GM21619 (cell line): ENCODE results near the gene IDE.

Source experiments
- ATAC-seq: cut with Tn5 transposase; IDR thresholded peaks from one replicate; pipeline ENCODE4 v1.9.1; 2021; ENCODE audit not compliant: unreplicated experiment

The IDE gene

GRCh38 chr10:92567952-92568600 lies 5.8 kb downstream of the IDE start:
- peak; percentile 76 for ATAC-seq

DNA sequence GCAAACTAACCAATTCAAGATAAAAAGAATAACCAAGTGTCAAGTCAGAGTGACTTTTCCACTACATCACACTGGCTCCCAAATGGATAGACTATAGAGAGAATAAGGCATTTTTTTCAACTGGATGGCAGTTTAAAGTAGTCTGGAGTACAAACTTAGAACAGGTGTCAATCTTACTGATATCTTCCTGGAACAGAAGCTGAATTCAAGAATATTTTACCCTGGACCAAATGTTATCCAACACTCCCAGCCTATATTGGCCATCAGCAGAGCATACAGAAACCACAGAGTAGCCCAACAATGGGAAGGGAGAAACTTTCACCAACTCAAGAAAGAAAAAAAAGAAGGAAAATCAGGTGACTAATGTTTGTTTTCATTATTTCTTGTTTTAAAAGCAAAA lies 11.5 kb downstream of the IDE start:
- no peak for ATAC-seq

- ATAC-seq, result no peak
Observed at GRCh38 chr10:92559046-92559445, 14.8 kb downstream of the IDE start.

- no peak for ATAC-seq
Observed at GRCh38 chr10:92553959-92554358, 19.9 kb downstream of the IDE start.

- ATAC-seq, result no peak
Observed at GRCh38 chr10:92552310-92552709, 21.6 kb downstream of the IDE start.

GRCh38 chr10:92550924-92551323 lies 23.0 kb downstream of the IDE start:
- ATAC-seq, result no peak

DNA sequence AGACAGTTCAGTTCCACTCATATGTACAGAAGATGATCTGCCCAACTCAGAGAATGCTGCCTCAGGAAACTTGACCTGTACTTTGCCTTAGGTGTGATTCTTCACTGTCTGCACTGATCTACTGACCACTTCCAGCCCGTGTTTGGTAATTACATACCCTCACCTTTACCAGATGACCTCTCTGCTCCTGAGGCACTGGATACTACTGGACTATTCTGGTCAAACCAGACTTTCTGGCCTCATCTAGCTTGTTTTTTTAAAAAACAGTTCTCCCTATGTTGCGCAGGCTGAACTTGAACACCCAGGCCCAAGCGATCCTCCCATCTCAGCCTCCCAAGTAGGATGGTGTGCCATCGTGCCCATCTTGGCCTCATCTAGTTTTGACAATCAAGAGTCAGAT lies 26.2 kb downstream of the IDE start:
- no peak for ATAC-seq

DNA sequence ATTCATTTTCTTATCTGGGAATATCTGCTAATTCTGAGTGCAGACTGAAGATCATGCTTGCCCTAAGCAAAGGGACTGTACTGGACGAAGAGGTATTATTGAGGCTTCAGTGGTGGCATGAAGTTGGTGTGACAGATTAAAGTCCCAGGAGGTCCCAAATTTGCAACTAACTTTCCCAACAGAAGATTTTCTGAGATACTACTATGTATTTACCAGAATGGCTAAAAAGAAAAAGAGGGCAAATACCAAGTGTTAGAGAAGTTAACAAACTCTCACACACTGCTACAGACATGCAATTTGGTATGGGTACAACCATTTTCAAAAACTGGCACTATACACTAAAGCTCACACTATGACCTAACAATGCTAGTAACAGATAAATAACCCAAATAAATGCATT lies 28.3 kb downstream of the IDE start:
- ATAC-seq, result no peak

DNA sequence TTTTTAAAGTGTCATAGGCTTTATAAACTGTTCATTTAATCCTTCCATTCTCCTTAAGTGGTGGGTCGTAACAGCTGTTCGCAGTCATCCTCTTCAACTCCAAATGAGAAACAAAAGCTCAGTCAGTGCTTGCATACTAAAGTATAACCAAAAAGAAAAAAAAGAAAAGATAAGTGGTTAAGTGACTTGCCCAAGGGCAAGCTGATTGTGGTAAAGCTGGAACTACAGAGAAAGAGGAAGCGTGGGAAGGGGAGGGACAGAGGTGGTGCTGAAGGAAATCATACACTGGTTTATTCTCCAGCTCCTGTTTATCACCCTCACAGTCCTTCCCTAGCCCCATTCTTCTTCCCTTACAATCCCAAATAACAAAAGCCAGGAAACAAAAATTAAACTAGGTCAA lies 29.6 kb downstream of the IDE start:
- ATAC-seq, result no peak

GRCh38 chr10:92542458-92542857 lies 31.4 kb downstream of the IDE start:
- no peak for ATAC-seq

DNA sequence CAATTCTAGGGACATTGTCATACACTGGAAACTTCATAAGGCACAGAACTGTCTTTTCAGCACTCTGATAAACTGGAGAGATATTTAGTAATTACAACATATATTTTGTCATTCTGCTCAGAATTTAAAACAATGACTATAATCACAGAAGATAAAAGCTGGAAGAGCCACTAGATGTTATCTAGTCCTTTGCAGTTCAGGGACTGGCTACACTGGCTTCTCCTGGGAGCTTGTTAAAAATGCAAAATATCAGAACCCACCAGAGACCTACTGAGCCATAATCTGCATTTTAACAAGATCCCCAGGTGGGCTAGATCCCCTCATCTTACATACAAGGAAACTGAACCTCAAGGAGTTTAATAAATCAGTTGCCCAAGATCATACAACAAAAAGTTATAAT lies 32.3 kb downstream of the IDE start:
- no peak for ATAC-seq

DNA sequence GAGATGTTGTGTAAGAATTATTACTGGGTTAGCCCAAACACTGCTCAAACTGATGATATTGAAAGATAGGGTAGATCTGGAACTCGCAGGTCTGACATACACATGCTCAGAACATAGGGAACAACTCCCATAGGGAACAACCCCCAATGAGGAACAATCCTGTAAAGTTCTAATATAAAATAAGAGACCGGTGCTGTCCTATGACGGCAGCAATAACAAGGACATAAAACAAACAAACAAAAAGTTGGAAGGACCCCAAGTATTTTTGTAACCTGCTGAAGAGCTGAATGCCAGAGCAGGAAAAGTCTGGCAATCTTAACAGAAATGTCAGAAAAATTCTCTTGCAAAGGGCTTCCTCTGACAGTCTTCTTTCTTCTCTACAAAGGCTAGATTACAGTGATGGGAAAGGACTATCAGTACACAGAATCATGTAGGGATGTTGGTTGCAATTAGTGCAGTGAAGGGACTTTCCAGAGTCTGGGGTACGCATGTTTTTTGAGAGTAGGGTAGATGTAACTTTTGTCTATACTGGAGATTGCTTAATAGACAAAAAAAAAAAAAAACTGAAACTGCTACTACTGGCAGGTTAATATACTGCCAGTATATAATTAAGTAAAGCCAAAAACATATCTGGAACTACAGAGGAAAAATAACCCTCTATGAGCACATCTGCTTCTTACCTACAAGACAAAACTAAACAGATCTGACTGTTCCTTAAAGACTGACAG lies 35.5 kb downstream of the IDE start:
- ATAC-seq, result no peak

GRCh38 chr10:92530891-92531535 lies 42.9 kb downstream of the IDE start:
- no peak for ATAC-seq

DNA sequence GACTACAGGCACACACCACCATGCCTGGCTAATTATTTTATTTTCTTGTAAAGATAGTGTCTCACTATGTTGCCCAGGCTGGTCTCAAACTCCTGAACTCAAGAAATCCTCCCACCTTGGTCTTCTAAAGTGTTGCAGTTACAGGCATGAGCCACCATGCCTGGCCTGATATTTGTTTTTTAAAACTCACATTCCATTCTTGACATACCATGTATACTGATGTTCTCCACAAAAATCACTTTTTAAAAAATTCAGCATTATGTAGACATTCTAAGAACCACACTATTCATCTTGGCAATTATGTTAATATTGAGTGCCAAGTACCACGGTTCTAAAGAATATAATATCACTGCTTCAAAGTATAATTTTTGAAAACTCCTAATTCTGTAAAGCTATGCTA lies 43.5 kb downstream of the IDE start:
- ATAC-seq, result no peak

GRCh38 chr10:92527716-92528115 lies 46.2 kb downstream of the IDE start:
- no peak for ATAC-seq

- ATAC-seq, result no peak
Observed at GRCh38 chr10:92523639-92524038, 50.3 kb downstream of the IDE start.

DNA sequence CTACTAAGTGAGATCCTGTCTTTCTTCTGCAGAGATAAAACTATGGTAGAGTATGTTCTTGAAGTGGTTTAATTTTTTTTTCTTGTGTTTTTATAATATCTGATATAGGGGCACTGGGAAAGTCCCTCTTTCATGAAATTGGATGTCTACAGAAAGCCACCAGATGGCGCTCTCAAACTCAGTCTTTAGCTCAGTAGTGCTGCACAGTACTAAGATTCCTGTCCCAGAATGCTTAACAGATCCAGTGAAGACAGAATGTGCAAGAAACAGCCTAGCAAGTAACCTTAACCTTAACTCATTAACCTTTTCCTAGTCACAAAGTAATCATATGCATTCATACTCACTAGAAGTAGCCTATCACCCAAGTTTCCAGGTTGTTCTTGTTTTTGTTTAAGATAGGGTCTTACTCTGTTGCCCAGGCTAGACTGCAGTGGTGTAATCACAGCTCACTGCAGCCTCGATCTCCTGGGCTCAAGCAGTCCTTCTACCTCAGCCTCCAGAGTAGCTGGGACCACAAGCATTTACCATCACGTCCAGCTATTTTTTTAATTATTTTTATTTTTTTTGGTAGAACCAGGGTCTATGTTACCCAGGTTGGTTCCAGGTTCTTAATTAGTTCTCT lies 56.7 kb downstream of the IDE start:
- peak; percentile 84 for ATAC-seq

- ATAC-seq, result no peak
Observed at GRCh38 chr10:92508866-92509265, 65.0 kb downstream of the IDE start.

DNA sequence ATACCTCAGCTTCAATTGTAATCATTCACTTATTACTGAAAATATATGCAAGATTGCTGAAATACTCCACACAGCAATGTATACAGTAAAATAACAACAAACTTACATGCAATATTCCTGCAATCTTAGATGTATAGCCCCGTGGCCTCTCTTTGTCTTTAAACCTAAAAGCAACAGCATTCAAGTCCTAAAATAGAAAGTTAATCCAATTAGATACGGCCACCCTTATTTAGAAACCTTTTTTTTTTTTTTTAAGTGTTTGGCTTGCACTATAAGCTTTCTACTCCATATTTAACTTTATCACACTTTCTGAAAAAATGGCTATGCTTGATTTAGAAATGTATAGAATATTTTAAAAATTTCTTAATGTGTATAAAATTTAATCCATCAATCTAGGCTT lies 67.6 kb downstream of the IDE start:
- no peak for ATAC-seq

GRCh38 chr10:92505044-92505443 lies 68.8 kb downstream of the IDE start:
- no peak for ATAC-seq

GRCh38 chr10:92502296-92502808 lies 71.5 kb downstream of the IDE start:
- ATAC-seq, result no peak

- ATAC-seq, result no peak
Observed at GRCh38 chr10:92493362-92493761, 80.5 kb downstream of the IDE start.
